ENCODE results near the gene TOM1L2.
"Not testable (repeated sequence)": the region's sequence is repeated elsewhere in the genome, so short reads cannot be mapped to it uniquely, and the experiment has no call there.

The TOM1L2 gene

DNA sequence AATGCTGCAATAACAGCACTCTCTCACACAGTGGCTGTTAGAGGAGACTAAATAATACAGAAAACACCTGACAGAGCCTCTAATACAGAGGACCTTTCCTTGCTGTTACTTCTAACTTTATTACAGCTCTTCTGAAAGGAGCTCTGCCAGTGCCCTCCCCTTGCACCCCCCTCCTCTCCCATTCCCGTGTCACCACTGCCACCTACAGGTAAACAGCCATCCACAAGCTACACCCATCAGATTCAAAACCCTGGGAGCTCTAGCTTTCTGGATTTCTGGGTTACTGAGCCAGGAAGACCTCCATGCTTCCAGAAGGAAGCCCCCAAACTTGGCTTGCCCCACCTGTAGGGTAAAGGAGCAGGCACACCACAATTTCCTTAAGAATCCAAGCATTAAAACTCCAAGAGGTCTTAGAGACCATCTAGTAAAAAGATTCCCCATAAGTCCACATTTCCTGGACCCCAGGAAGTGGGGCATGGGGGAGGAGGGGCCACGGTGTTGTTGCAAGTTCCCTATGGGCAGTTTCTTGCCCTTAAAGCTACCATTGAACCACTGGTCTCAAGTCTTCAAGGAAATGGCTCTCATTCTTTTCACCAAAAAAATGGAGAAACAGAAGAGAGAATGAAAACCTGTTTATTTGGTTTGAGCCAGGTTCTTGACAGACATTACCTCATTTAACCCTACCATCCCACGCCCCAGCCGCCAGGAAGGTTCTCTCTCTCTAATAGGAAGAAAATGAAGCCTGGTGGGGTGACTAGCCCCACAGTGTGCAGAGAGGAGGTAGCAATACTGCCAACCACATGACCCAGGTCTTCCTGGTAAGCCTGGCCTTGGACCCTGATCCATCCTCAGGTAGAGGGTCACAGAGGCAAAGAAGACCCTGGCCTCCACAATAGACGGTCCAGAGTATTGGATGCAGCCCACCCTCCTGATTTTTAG is 52.8 kb downstream of the TOM1L2 start:
- peak; percentile 74 for DNase-seq

DNA sequence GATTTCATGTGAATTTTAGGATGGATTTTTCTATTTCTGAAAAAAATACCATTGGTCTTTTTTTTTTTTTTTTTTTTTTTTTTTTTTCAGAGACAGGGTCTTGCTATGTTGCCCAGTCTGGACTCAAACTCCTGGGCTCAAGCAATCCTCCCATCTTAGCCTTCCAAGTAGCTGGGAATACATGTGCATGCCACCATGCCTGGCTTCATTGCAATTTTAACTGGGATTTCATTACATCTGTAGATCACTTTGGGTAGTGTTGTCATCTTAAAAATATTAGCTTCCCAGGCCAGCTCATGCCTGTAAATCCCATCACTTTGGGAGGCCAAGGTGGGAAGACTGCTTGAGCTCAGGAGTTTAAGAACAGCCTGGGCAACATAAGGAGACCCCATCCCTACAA is 54.8 kb downstream of the TOM1L2 start:
- DNase-seq: no peak

GRCh38 chr17:17915183-17915582 is 57.0 kb downstream of the TOM1L2 start:
- DNase-seq: no peak

- no peak for DNase-seq
Observed at GRCh38 chr17:17913695-17914332, 58.4 kb downstream of the TOM1L2 start.

GRCh38 chr17:17912336-17912735 is 59.9 kb downstream of the TOM1L2 start:
- DNase-seq: not testable (repeated sequence)

- DNase-seq: no peak
Observed at GRCh38 chr17:17911001-17911613, 61.1 kb downstream of the TOM1L2 start.

DNA sequence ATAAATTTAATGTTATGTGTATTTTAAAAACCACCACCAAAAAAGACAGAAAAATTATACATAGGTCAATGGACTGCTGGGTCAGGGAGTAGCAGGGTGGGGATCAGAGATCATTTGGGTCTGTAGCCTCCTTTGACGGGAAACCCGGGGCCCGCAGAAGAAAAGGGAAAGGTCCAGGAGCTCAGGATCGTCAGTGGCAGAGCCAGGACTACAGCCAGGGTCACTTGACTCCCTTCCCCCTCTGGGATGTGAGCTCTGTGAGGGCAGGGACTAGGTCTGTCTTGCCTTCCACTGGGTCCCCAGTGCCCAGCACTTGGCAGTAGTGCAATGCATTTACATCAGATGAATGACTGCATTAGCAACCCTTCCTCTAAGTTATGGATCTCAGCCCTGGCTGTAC is 62.1 kb downstream of the TOM1L2 start:
- DNase-seq: no peak

DNA sequence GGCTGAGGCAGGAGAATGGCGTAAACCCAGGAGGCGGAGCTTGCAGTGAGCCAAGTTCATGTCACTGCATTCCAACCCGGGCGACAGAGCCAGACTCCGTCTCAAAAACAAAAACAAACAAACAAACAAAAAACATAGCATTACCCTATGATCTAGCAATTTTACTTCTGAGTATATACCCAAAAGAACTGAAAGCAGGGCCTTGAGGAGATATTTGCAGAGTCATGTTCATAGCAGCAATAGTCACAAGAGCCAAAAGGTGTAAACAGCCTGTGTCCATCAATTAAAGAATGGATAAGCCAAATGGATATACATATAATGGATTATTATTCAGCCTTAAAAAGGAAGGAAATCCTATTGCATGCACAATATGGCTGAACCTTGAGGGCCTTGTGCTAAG is 63.1 kb downstream of the TOM1L2 start:
- no peak for DNase-seq

DNA sequence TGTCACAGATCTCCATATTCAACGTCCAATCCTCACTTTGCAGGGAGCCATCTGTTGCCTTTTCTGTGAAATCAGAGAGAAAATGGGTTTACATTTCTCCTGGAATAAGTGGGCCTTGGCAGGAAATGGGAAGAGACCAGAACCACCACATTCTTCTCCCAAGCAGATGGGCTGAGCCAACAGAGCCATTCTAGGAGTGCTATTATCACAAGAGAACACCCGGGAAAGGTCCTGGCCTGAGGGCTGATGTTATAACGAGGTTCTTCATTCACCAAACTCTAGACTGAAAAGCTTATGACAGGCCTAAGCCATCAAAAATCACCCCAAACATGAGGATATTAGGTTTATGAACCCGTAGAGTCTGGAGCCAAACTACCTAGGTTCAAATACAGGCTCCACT is 64.7 kb downstream of the TOM1L2 start:
- DNase-seq: no peak

DNA sequence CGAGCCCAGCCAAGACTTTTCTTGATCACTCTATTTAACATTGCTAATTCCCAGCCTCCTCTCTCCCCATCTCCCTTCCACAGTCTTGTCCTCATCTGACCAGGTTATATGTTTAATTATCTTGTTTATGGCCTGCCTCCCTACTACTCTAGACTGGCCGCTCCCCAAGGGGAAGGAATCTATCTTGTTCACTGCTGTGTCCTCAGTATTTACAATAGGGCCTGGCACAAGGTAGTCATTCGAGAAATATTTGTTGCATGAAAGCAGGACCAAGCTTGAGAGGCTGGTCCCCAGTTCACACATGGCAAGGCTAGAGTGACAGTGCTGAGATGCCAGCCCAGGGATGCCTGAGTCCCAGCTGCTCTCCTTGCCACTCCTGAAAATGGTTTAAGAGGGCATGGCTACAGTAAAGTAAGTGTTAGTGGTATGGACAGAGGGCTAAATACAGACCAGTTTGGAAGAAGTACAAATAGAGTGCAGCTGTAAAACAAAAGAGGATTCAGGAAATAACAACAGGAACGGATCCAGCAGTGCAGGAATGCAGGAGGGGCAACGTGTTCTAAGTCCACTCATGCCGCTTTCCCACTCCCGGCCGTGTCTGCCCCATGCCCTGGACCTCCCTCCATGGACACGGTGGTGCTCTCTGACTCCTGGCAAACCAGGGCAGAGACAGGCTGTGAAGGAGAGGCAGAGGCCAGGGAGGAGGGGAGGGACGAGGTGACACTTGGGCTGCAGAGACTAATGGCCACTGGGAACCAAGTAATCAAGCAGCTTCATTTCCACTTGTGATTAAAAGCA is 65.6 kb downstream of the TOM1L2 start:
- no peak for DNase-seq

DNA sequence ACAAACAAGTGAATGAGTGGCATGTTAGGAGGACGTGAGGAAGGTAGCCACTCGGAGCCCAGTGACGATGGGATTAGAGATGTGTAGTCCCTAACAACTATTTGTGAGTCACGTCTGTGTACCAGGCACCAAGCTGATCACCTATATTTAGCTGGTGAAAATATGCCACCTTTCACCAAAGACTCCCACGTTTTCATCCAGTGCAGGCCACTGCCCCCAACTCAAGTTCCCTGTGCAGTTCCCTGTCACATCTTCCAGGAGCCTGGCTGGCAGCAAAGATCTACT is 67.2 kb downstream of the TOM1L2 start:
- no peak for DNase-seq

DNA sequence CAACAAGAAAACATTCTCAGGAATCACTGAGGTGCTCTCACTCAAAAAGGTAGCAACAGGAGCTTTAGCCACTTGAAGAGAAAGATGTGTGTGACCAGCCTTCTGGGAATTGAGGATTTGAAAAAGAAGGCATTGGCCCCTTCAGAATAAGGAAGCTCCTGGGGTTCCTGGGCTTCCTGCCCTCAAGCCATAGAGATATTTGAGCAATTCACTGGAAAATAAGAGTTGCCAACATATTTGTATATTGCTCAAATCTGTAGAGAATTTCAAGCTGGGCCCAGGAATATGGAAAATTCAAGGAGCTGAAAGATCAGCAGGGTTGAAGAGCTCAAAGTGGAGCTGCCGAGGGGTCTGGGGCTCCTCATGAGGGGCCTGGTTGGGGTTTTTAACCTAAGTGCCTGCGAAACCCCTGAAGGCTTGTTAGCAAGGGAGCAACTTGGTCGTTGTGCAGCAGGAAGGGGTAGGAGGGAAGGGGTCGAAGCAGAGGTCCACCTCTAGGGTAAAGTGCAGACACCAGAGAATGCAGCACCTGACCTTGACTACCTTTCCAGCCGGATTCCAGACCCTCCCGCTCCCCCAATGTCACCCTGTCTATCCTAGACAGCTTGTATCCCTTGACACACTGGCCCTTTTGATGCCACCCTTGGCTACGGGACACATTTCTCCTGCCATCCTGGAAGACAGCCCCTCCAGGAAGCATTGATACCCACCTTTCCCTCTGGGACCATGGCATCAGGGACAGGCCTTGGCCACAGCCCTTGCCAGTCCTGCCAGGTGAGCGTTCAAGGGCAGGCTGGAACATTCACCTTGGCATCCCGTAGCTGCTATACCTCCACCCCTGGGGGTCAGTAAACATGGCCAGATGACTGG is 67.8 kb downstream of the TOM1L2 start:
- DNase-seq: no peak

GRCh38 chr17:17902877-17903276 is 69.3 kb downstream of the TOM1L2 start:
- no peak for DNase-seq

DNA sequence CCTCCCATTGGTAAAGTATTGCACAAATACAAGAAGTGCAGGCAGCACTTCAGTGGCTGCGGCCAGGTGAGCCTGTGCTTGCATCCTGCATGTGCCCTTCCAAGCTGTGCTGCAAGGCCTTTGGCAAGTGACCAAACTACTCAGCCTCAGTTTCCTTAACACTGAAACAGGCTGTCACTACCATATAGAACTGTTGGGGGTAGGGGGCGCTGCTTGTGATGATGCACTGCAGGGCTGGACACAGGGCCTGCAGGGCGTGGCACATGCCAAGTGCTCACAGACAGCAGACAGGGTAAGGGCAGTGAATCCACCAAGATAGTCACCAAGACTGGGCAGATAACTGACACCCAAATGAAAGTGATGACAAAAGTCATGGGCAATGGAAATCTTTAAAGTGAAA is 69.8 kb downstream of the TOM1L2 start:
- DNase-seq: no peak

- DNase-seq: no peak
Observed at GRCh38 chr17:17900615-17901520, 71.3 kb downstream of the TOM1L2 start.

DNA sequence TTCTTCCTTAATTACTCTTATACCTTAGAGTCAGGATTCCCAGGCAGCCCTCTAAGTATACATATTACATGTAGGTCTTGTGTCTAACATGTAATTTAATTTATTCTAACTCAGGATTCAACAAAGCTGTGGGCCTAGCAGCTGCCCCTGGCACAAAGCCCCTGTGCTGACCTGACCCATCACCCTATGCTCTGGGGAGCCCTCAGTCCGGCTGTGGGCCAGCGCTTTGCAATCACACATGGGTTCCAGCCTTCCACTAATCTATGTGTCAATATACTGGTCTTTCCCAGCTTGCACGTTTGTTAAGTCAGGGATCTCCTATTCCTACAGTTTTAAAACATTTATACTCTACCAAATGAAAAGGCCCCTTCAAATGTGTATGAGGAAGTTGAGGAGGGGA is 72.7 kb downstream of the TOM1L2 start:
- no peak for DNase-seq

GRCh38 chr17:17898673-17899072 is 73.5 kb downstream of the TOM1L2 start:
- no peak for DNase-seq

DNA sequence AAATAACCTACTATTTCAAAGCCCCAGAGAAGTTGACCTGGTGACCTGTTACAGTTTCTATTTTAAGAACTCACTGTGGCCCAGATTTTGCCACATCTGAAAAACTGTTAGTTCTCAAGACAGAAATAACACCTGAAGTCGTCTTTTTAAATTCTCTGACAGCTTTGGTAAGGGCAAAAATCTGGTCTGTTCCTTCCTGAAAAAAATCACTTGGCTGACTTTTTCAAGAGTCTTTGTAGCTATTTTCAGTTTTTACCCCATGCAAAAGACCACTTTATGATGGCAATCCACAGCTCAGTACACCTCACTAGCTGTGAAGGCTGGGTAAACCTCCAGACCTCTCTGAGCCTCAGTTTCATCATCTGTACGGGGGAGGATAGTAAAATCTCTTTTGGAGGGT is 74.8 kb downstream of the TOM1L2 start:
- DNase-seq: no peak

DNA sequence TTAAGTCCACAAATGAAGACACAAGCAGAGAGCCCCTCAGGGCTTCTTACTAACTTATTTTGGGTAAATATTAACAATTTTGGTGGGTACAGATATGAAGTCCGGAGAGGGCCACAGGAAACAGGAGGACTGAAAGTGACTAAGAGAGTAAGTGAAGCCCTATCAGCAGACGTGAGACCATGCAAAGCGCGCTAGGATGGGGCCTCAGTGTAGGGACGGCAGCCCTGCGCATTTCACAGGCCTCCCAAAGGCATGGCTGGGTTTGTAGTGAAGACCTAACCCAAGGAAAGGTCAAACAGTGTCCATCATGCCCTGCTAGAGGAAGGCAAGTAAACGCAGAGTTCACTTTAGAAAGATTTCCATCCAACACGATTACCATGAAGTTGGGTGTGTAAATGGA is 75.5 kb downstream of the TOM1L2 start:
- no peak for DNase-seq

DNA sequence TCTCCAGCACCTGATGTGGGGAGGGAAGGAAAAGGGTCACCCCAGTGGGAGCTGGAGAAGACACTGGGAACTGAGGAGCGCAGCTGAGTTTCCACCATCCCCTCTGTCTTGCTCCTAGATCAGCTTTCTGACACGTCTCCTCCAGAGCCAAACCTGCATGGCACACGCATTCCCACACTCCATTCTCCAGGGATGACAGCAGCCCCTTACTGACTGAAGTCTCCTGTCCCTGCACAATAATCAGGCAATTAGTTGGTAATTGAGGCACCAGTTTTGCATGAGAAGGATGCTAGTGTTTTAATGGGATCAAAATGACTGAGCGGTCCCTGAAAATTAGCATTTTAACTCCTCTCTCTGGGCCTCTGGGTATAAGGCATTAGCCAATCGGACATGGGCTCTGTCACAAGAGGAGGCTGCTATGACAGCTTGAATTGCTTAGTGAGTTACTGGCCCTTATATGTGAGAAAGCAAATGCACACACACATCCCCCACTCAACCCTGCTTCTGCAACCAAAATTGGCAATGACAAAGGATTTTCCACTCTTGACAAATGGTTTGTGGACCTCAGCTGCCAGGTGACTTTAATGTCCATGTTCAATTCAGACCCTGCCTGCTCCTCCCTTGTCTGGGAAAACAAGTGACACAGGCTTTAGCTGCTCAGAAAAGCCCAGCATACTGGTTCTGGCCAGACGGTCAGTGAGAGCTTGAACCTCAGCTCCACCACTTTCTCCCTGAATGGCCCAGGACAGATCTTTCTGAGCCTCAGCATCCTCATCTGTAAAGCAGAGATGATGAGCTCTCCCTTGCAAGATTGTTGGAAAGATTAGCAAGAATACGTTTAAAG is 78.2 kb downstream of the TOM1L2 start:
- DNase-seq: no peak
